ENCODE results near the gene RAB15.

The RAB15 gene

DNA sequence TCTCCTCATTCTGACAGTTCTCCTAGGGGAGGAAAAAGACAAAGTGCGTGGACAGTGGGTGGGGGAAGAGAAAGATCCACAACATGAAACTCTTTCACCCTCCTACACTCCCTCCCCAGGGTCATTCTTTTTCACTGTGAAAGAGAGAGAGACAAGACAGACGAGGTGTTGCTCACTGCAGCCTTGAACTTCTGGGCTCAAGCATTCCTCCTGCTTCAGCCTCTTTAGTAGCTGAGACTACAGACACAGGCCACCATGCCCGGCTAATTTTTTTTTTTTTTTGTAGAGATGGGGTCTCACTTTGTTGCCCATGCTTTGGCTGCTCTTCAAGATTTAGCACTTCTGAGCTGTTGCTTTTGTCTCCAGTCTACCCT is 32.3 kb downstream of the RAB15 start:
- no peak for TF ChIP-seq CTCF (IDR thresholded peaks at IDR 0.05; ENCODE audit: low read depth, low read length)
- Histone ChIP-seq H3K4me3 (ENCODE audit: low read depth, low read length) (no peak overlapping the region), H3K9me3 (no peaks in the 10 kb centered on the region), H3K36me3 (peaks cover 3% of the 10 kb centered on the region), H3K27me3 (no peaks in the 10 kb centered on the region), H3K4me1 (no peaks in the 10 kb centered on the region)
- DNase-seq, result no peak

- TF ChIP-seq CTCF (IDR thresholded peaks at IDR 0.05; ENCODE audit: low read depth, low read length), result no peak
- no peaks in the 10 kb centered on the region for H3K4me1 ChIP-seq
- no peaks in the 10 kb centered on the region for H3K9me3 ChIP-seq
- no peaks in the 10 kb centered on the region for H3K27me3 ChIP-seq
- no peak for DNase-seq
- peaks cover 3% of the 10 kb centered on the region for H3K36me3 ChIP-seq
- H3K4me3 ChIP-seq (ENCODE audit: low read depth, low read length), result no peak overlapping the region
Measured at GRCh38 chr14:64938972-64939816, 32.9 kb downstream of the RAB15 start.

DNA sequence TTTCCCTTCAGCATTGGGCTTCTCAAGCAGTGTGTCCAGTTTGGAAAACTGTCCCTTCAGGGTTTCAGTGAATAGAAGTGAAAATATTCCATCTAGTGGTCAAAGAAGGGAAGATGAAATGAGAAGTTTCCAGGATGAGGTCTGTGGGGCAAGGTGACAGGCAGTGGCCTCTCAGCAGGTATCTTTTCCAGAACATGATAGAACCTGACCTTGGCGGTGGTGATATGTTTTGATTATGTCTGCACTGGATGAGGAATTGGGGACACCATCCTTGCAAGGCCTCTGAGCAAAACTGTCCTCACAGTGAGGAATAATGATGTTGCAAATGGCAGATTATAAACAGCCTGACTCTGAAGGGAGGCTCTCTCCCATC is 34.3 kb downstream of the RAB15 start:
- Histone ChIP-seq H3K9me3 (no peaks in the 10 kb centered on the region), H3K36me3 (peaks cover 9% of the 10 kb centered on the region), H3K4me1 (no peaks in the 10 kb centered on the region), H3K4me3 (ENCODE audit: low read depth, low read length) (no peak overlapping the region), H3K27me3 (no peaks in the 10 kb centered on the region)
- DNase-seq, result no peak
- peak; percentile 41 for TF ChIP-seq CTCF (IDR thresholded peaks at IDR 0.05; ENCODE audit: low read depth, low read length)

DNA sequence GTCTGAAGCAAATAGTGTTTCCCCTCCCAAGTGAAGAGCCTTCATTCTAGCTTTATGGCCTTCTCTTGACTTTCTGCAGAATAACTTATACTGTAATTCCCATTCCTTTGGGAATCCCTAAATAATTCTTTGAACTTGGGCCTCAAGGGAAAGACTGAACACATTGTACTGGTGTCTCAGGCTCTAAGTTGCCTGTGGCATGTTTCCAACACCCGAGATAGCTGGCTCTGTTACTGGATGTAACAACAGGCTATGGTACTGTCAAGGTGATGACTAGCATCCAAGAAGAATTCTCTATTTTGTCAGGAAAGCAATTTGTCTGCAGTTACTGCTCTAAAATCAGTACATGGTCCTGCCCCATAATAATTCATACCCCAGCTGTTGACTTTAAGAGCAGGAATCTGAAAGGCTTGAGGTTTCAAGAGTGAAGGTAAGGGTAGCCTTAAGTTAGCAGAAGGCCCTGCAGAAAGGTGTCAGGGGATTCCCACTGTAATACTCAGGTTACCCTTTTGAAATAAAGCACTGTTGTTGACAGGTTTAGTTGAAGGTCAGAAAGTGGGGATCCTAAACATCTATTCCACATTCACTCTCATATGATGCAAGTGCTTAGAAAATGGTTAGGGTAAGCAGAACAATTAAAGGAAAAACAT is 34.8 kb downstream of the RAB15 start:
- H3K4me3 ChIP-seq (ENCODE audit: low read depth, low read length), result no peak overlapping the region
- DNase-seq, result no peak
- peaks cover 11% of the 10 kb centered on the region for H3K36me3 ChIP-seq
- TF ChIP-seq CTCF (IDR thresholded peaks at IDR 0.05; ENCODE audit: low read depth, low read length), result no peak
- H3K27me3 ChIP-seq, result no peaks in the 10 kb centered on the region
- no peaks in the 10 kb centered on the region for H3K4me1 ChIP-seq
- H3K9me3 ChIP-seq, result no peaks in the 10 kb centered on the region

- DNase-seq, result no peak
- TF ChIP-seq CTCF (IDR thresholded peaks at IDR 0.05; ENCODE audit: low read depth, low read length), result no peak
- H3K4me1 ChIP-seq, result no peaks in the 10 kb centered on the region
- H3K9me3 ChIP-seq, result no peaks in the 10 kb centered on the region
- H3K4me3 ChIP-seq (ENCODE audit: low read depth, low read length), result no peak overlapping the region
- no peaks in the 10 kb centered on the region for H3K27me3 ChIP-seq
- H3K36me3 ChIP-seq, result peaks cover 13% of the 10 kb centered on the region
Measured at GRCh38 chr14:64935508-64935907, 36.6 kb downstream of the RAB15 start.

DNA sequence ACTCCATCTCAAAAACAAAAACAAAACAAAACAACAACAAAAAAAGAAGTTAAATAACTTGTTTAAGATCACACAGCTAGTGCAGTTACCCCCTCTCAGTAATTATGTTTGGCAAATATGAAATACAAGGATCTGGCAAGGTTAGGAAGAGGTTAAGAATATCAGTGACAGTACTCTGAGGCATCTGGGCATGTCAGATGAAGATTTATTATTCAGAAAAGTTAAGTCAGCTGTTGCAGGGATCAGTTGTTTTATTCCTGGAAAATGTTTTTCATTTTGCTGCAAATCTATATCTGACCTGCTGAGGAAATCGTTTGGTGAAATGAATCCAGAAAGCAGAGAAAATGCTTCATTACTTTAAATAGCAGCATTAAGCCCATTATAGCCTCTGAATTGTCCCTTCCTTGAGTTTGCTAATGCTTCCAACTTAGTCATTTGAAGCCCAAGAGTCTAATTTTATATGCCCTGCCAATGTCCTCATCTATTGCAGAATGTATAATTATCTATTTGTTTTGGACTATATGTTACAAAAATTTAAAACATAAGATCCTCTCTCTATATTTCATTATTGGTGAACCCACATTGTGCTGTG is 37.7 kb downstream of the RAB15 start:
- H3K4me1 ChIP-seq, result no peaks in the 10 kb centered on the region
- no peak for TF ChIP-seq CTCF (IDR thresholded peaks at IDR 0.05; ENCODE audit: low read depth, low read length)
- no peaks in the 10 kb centered on the region for H3K9me3 ChIP-seq
- H3K27me3 ChIP-seq, result no peaks in the 10 kb centered on the region
- no peak overlapping the region for H3K4me3 ChIP-seq (ENCODE audit: low read depth, low read length)
- H3K36me3 ChIP-seq, result peaks cover 17% of the 10 kb centered on the region
- DNase-seq, result no peak

Measured in BE2C (cell line).